Nephron (organoid): ENCODE results near the gene FOXQ1.

Source experiments
- H3K27ac Mint-ChIP-seq, 3 experiments: 2 replicates each; pipeline ENCODE4 v1.8.0; 2020; ENCODE audit warnings: mixed read lengths in 3 of 3, mild to moderate bottlenecking in 2 of 3, moderate library complexity in 1 of 3
- H3K27me3 Mint-ChIP-seq: 2 replicates; pipeline ENCODE4 v1.8.0; 2021; ENCODE audit warnings: low read depth, mild to moderate bottlenecking, moderate library complexity, mixed read lengths
- H3K36me3 Mint-ChIP-seq: 2 replicates; pipeline ENCODE4 v1.8.0; 2020; ENCODE audit warnings: low read depth, mixed read lengths
- H3K4me1 Mint-ChIP-seq: 2 replicates; pipeline ENCODE4 v1.8.0; 2020; ENCODE audit warnings: mixed read lengths
- H3K4me3 Mint-ChIP-seq, 3 experiments: 2 replicates each; pipeline ENCODE4 v1.8.0; 2020; ENCODE audit warnings: mild to moderate bottlenecking in 3 of 3, mixed read lengths in 3 of 3, moderate library complexity in 2 of 3
- H3K9me3 Mint-ChIP-seq: 2 replicates; pipeline ENCODE4 v1.8.0; 2020; ENCODE audit warnings: mixed read lengths
- CTCF ChIP-seq, 3 experiments: fragments of 200-600 bp; sonication (generic); IDR thresholded peaks; one replicate each; pipeline ENCODE4 v1.5.0; 2021; ENCODE audit warnings: antibody characterized with exemption in 3 of 3; ENCODE audit not compliant: unreplicated experiment in 3 of 3

FOXQ1 gene

GRCh38 chr6:1326535-1327121, 14.7 kb downstream of the FOXQ1 start:
- Mint-ChIP-seq H3K9me3 (peaks cover 22% of the 10 kb centered on the region), H3K27ac (no peak overlapping the region), H3K4me1 (no peaks in the 10 kb centered on the region), H3K4me3 (no peak overlapping the region), H3K27me3 (peaks cover 57% of the 10 kb centered on the region), H3K36me3 (no peaks in the 10 kb centered on the region)
- TF ChIP-seq CTCF (IDR thresholded peaks at IDR 0.05; ENCODE audit: unreplicated experiment in 3 of 3): no peak

GRCh38 chr6:1327630-1328029, 15.7 kb downstream of the FOXQ1 start:
- no peaks in the 10 kb centered on the region for H3K36me3 Mint-ChIP-seq

GRCh38 chr6:1328129-1328800, 16.4 kb downstream of the FOXQ1 start:
- Mint-ChIP-seq H3K27ac (no peak overlapping the region), H3K36me3 (no peaks in the 10 kb centered on the region), H3K4me3 (no peak overlapping the region), H3K9me3 (peaks cover 22% of the 10 kb centered on the region), H3K27me3 (peaks cover 44% of the 10 kb centered on the region), H3K4me1 (no peaks in the 10 kb centered on the region)
- TF ChIP-seq CTCF (IDR thresholded peaks at IDR 0.05; ENCODE audit: unreplicated experiment in 3 of 3): no peak

More at GRCh38 chr6:1327630-1328029, 15.7 kb downstream of the FOXQ1 start:
- Mint-ChIP-seq H3K27me3 (peaks cover 48% of the 10 kb centered on the region), H3K4me1 (no peaks in the 10 kb centered on the region), H3K9me3 (peaks cover 22% of the 10 kb centered on the region), H3K4me3 (no peak overlapping the region), H3K27ac (no peak overlapping the region)
- no peak for TF ChIP-seq CTCF (IDR thresholded peaks at IDR 0.05; ENCODE audit: unreplicated experiment in 3 of 3)

- Mint-ChIP-seq H3K4me1 (no peaks in the 10 kb centered on the region), H3K9me3 (peaks cover 22% of the 10 kb centered on the region), H3K4me3 (no peak overlapping the region), H3K27me3 (peaks cover 37% of the 10 kb centered on the region), H3K27ac (no peak overlapping the region), H3K36me3 (no peaks in the 10 kb centered on the region)
- no peak for TF ChIP-seq CTCF (IDR thresholded peaks at IDR 0.05; ENCODE audit: unreplicated experiment in 3 of 3)
Measured at GRCh38 chr6:1329708-1330107, 17.8 kb downstream of the FOXQ1 start.

- TF ChIP-seq CTCF (IDR thresholded peaks at IDR 0.05; ENCODE audit: unreplicated experiment in 3 of 3): no peak
- Mint-ChIP-seq H3K9me3 (peaks cover 11% of the 10 kb centered on the region), H3K27ac (peak overlapping the region; percentile 57 to 90 (median 90)), H3K27me3 (peaks cover 16% of the 10 kb centered on the region), H3K4me3 (no peak overlapping the region), H3K4me1 (peaks cover 5% of the 10 kb centered on the region), H3K36me3 (no peaks in the 10 kb centered on the region)
Measured at GRCh38 chr6:1334684-1335083, 22.8 kb downstream of the FOXQ1 start.
